ENCODE data around the gene CHPF2.

CHPF2 gene

GRCh38 chr7:151223728-151224127, 8.6 kb upstream of the CHPF2 start:
- Histone ChIP-seq H3K9me3 (ENCODE audit: control insufficient read depth in 2 of 2, low read length in 2 of 2) (no peaks in the 10 kb centered on the region), H3K9ac (ENCODE audit: low read length in 2 of 2) (no peak overlapping the region), H3K4me1 (ENCODE audit: control insufficient read depth, insufficient read depth, low read length) (peaks cover 23% of the 10 kb centered on the region), H3K27ac (ENCODE audit: low read length) (no peak overlapping the region), H3K36me3 (ENCODE audit: control insufficient read depth in 2 of 2, insufficient read depth in 2 of 2, low read length in 2 of 2) (peaks cover 46 to 47% of the 10 kb centered on the region in 2 donors), H3K4me3 (ENCODE audit: low read length in 2 of 2) (no peak overlapping the region), H3K27me3 (ENCODE audit: control insufficient read depth in 1 of 2, insufficient read depth in 2 of 2, low read length in 2 of 2) (no peaks in the 10 kb centered on the region)

GRCh38 chr7:151225948-151226510, 6.3 kb upstream of the CHPF2 start:
- Histone ChIP-seq H3K36me3 (ENCODE audit: control insufficient read depth in 2 of 2, insufficient read depth in 2 of 2, low read length in 2 of 2) (peaks cover 30 to 33% of the 10 kb centered on the region in 2 donors), H3K4me1 (ENCODE audit: control insufficient read depth, insufficient read depth, low read length) (peaks cover 23% of the 10 kb centered on the region), H3K4me3 (ENCODE audit: low read length in 2 of 2) (peak overlapping the region; percentile 71 to 96), H3K9ac (ENCODE audit: low read length in 2 of 2) (peak overlapping the region; percentile 91 to 92), H3K27me3 (ENCODE audit: control insufficient read depth in 1 of 2, insufficient read depth in 2 of 2, low read length in 2 of 2) (no peaks in the 10 kb centered on the region), H3K27ac (ENCODE audit: low read length) (no peak overlapping the region), H3K9me3 (ENCODE audit: control insufficient read depth in 2 of 2, low read length in 2 of 2) (no peaks in the 10 kb centered on the region)

- Histone ChIP-seq H3K27ac (ENCODE audit: low read length) (peak overlapping the region; percentile 76), H3K9ac (ENCODE audit: low read length in 2 of 2) (peak overlapping the region; percentile 91 to 92), H3K9me3 (ENCODE audit: control insufficient read depth in 2 of 2, low read length in 2 of 2) (no peaks in the 10 kb centered on the region), H3K4me1 (ENCODE audit: control insufficient read depth, insufficient read depth, low read length) (peaks cover 23% of the 10 kb centered on the region), H3K4me3 (ENCODE audit: low read length in 2 of 2) (peak overlapping the region; percentile 71 to 96), H3K27me3 (ENCODE audit: control insufficient read depth in 1 of 2, insufficient read depth in 2 of 2, low read length in 2 of 2) (no peaks in the 10 kb centered on the region), H3K36me3 (ENCODE audit: control insufficient read depth in 2 of 2, insufficient read depth in 2 of 2, low read length in 2 of 2) (peaks cover 28 to 32% of the 10 kb centered on the region in 2 donors)
Measured at GRCh38 chr7:151226560-151226874, 5.8 kb upstream of the CHPF2 start.

GRCh38 chr7:151226875-151227782, 5.2 kb upstream of the CHPF2 start, which contains the start of gene ABCF2:
ABCF2 (minus strand) TSS chr7:151227205; CDS start chr7:151226458, 747 bp downstream.
- no peaks in the 10 kb centered on the region for H3K27me3 ChIP-seq (ENCODE audit: control insufficient read depth in 1 of 2, insufficient read depth in 2 of 2, low read length in 2 of 2)
- peaks cover 27% of the 10 kb centered on the region for H3K4me1 ChIP-seq (ENCODE audit: control insufficient read depth, insufficient read depth, low read length)
- peak within 1 kb of the TSS; percentile 81 to 96 for H3K4me3 ChIP-seq (ENCODE audit: low read length in 2 of 2)
- H3K9ac ChIP-seq (ENCODE audit: low read length in 2 of 2) = peak within 1 kb of the TSS; percentile 91 to 92
- H3K36me3 ChIP-seq (ENCODE audit: control insufficient read depth in 2 of 2, insufficient read depth in 2 of 2, low read length in 2 of 2) = peaks cover 25 to 27% of the 10 kb centered on the region in 2 donors
- H3K9me3 ChIP-seq (ENCODE audit: control insufficient read depth in 2 of 2, low read length in 2 of 2) = no peaks in the 10 kb centered on the region
- H3K27ac ChIP-seq (ENCODE audit: low read length) = peak within 1 kb of the TSS; percentile 82

GRCh38 chr7:151228024-151228866, 4.0 kb upstream of the CHPF2 start:
- H3K4me3 ChIP-seq (ENCODE audit: low read length in 2 of 2) = peak overlapping the region; percentile 81 to 96
- peak overlapping the region; percentile 69 to 85 for H3K9ac ChIP-seq (ENCODE audit: low read length in 2 of 2)

GRCh38 chr7:151229249-151229648, 3.0 kb upstream of the CHPF2 start:
- no peak overlapping the region for H3K4me3 ChIP-seq (ENCODE audit: low read length in 2 of 2)
- no peak overlapping the region for H3K27ac ChIP-seq (ENCODE audit: low read length)
- no peaks in the 10 kb centered on the region for H3K27me3 ChIP-seq (ENCODE audit: control insufficient read depth in 1 of 2, insufficient read depth in 2 of 2, low read length in 2 of 2)
- peaks cover 5 to 8% of the 10 kb centered on the region in 2 donors for H3K36me3 ChIP-seq (ENCODE audit: control insufficient read depth in 2 of 2, insufficient read depth in 2 of 2, low read length in 2 of 2)
- H3K4me1 ChIP-seq (ENCODE audit: control insufficient read depth, insufficient read depth, low read length) = peaks cover 42% of the 10 kb centered on the region
- no peaks in the 10 kb centered on the region for H3K9me3 ChIP-seq (ENCODE audit: control insufficient read depth in 2 of 2, low read length in 2 of 2)
- H3K9ac ChIP-seq (ENCODE audit: low read length in 2 of 2) = no peak overlapping the region

More at GRCh38 chr7:151228024-151228866, 4.0 kb upstream of the CHPF2 start:
- H3K27ac ChIP-seq (ENCODE audit: low read length) = peak overlapping the region; percentile 82
- H3K36me3 ChIP-seq (ENCODE audit: control insufficient read depth in 2 of 2, insufficient read depth in 2 of 2, low read length in 2 of 2) = peaks cover 15 to 16% of the 10 kb centered on the region in 2 donors
- peaks cover 35% of the 10 kb centered on the region for H3K4me1 ChIP-seq (ENCODE audit: control insufficient read depth, insufficient read depth, low read length)
- no peaks in the 10 kb centered on the region for H3K9me3 ChIP-seq (ENCODE audit: control insufficient read depth in 2 of 2, low read length in 2 of 2)
- no peaks in the 10 kb centered on the region for H3K27me3 ChIP-seq (ENCODE audit: control insufficient read depth in 1 of 2, insufficient read depth in 2 of 2, low read length in 2 of 2)

GRCh38 chr7:151231080-151231479, 1.2 kb upstream of the CHPF2 start:
- no peak overlapping the region for H3K4me3 ChIP-seq (ENCODE audit: low read length in 2 of 2)
- H3K27me3 ChIP-seq (ENCODE audit: control insufficient read depth in 1 of 2, insufficient read depth in 2 of 2, low read length in 2 of 2) = no peaks in the 10 kb centered on the region
- H3K4me1 ChIP-seq (ENCODE audit: control insufficient read depth, insufficient read depth, low read length) = peaks cover 34% of the 10 kb centered on the region
- no peak overlapping the region for H3K9ac ChIP-seq (ENCODE audit: low read length in 2 of 2)
- H3K27ac ChIP-seq (ENCODE audit: low read length) = no peak overlapping the region
- no peaks in the 10 kb centered on the region for H3K9me3 ChIP-seq (ENCODE audit: control insufficient read depth in 2 of 2, low read length in 2 of 2)
- peaks cover 7 to 9% of the 10 kb centered on the region in 2 donors for H3K36me3 ChIP-seq (ENCODE audit: control insufficient read depth in 2 of 2, insufficient read depth in 2 of 2, low read length in 2 of 2)

GRCh38 chr7:151232917-151233701, 826 bp downstream of the CHPF2 start:
- peak overlapping the region; percentile 89 to 90 for H3K4me3 ChIP-seq (ENCODE audit: low read length in 2 of 2)
- H3K36me3 ChIP-seq (ENCODE audit: control insufficient read depth in 2 of 2, insufficient read depth in 2 of 2, low read length in 2 of 2) = peaks cover 16 to 23% of the 10 kb centered on the region in 2 donors
- H3K4me1 ChIP-seq (ENCODE audit: control insufficient read depth, insufficient read depth, low read length) = peaks cover 24% of the 10 kb centered on the region
- H3K27ac ChIP-seq (ENCODE audit: low read length) = peak overlapping the region; percentile 62
- no peaks in the 10 kb centered on the region for H3K27me3 ChIP-seq (ENCODE audit: control insufficient read depth in 1 of 2, insufficient read depth in 2 of 2, low read length in 2 of 2)
- H3K9me3 ChIP-seq (ENCODE audit: control insufficient read depth in 2 of 2, low read length in 2 of 2) = no peaks in the 10 kb centered on the region
- H3K9ac ChIP-seq (ENCODE audit: low read length in 2 of 2) = peak overlapping the region; percentile 66 to 81

- H3K9ac ChIP-seq (ENCODE audit: low read length in 2 of 2) = peak overlapping the region in 1 of 2 donors; percentile 66
- peak overlapping the region in 1 of 2 donors; percentile 89 for H3K4me3 ChIP-seq (ENCODE audit: low read length in 2 of 2)
- H3K4me1 ChIP-seq (ENCODE audit: control insufficient read depth, insufficient read depth, low read length) = peaks cover 19% of the 10 kb centered on the region
- H3K36me3 ChIP-seq (ENCODE audit: control insufficient read depth in 2 of 2, insufficient read depth in 2 of 2, low read length in 2 of 2) = peaks cover 16 to 26% of the 10 kb centered on the region in 2 donors
- H3K27me3 ChIP-seq (ENCODE audit: control insufficient read depth in 1 of 2, insufficient read depth in 2 of 2, low read length in 2 of 2) = no peaks in the 10 kb centered on the region
- peak overlapping the region; percentile 62 for H3K27ac ChIP-seq (ENCODE audit: low read length)
- no peaks in the 10 kb centered on the region for H3K9me3 ChIP-seq (ENCODE audit: control insufficient read depth in 2 of 2, low read length in 2 of 2)
Measured at GRCh38 chr7:151233804-151234203, 1.5 kb downstream of the CHPF2 start.

Measured in stomach smooth muscle (tissue), 2 donors.